HG03064 (cell line): ENCODE data around the gene HYDIN.
"Not testable (repeated sequence)": the region's sequence is repeated elsewhere in the genome, so short reads cannot be mapped to it uniquely, and the experiment has no call there.

Source experiments
- ATAC-seq: cut with Tn5 transposase; IDR thresholded peaks from one replicate; pipeline ENCODE4 v1.9.1; 2021; ENCODE audit warnings: low read depth; ENCODE audit not compliant: unreplicated experiment

The HYDIN gene

DNA sequence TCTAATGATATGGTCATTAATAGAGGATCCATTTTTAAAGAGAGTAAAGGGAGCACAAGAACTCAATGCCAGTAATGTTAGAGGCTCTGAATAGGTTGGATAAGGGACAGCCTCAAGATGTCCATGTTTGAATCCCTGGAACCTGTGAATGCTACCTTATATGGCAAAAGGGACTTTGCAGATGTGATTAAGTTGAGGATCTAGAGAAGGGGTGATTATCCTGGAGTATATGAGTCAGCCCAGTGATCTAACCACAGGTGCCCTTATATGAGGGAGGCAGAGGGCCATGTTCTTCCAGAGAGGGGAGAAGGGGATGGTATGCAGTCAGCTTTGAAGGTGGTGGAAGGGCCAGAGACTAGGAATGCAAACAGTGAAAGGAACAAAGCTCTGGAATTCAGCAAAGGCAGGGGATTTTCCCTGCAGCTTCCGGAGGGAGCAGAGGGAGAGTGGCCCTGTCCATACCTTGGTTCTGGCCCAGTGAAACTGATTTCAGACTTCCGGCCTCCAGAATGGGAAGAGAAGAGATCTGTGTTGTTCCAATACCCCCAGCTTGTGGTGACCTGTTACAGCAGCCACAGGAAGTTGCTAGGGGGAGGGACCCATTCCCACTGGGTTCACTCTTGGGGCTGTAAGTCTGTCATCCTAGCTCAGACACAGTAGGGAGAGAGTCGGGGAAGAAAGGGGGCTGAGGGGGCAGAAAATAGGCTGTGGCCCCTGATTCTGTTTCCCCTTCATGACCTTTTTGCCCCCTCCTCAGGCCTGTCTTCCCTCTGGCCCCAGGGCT lies 220.9 kb downstream of the HYDIN start:
- not testable (repeated sequence) for ATAC-seq

DNA sequence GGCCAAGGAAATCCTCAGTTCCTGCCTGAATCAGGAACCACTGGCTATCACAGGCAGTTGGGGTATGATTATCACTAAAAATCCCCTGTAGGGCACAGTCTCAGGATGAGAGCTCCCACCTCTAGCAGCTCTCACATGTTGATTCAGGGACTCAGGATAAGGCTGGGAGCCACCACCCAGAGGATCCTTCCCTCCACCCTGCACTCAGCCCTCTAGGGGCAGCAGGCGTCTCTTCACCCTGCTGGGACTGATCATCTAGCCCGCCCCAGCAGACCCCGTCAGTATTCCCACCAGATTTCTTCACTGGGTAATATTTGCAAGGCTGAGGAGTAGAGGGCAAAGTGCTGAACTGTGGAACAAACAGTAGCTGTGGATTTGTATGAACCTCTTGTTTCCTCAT lies 224.0 kb downstream of the HYDIN start:
- ATAC-seq = not testable (repeated sequence)

- not testable (repeated sequence) for ATAC-seq
Observed at GRCh38 chr16:70999735-71000134, 230.8 kb downstream of the HYDIN start.

DNA sequence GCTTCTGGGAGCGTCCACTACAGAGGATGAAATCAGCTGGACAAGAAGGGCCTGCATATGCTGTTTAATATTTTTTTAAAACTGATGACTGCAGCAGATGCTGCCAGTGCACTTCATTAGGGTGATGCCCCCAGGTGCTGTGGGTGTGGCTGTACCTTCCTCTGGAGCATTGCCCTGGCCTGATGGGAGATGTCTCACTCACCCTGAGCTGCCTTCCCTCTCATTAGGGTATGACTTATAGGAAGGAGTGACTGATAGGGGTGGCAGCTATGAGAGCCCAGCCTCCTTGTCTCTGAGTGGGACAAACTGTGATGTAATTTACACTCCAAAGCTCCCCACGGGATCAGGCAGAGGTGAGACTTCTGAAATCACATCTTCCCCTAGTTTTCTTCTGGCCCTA lies 234.7 kb downstream of the HYDIN start:
- not testable (repeated sequence) for ATAC-seq

DNA sequence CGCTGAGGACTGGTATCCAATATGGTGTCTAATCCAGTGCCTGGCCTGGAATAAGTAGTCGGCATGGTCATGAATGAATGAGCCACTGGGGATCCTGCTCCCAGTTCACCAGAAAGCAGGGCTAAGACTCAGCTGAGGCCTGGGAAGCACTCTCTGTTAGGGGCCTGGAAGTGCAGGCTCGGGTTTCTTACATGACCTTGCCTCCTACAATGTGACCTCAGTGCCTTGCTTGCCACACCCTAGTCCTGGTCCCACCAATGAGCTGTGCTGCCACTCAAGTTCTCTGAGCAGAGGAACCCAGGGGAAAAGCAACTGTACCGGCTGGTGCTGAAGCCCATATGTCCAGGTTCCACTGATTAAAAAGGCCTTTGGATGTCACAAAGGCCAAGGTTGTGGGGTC lies 238.0 kb downstream of the HYDIN start:
- not testable (repeated sequence) for ATAC-seq

- ATAC-seq = not testable (repeated sequence)
Observed at GRCh38 chr16:70987019-70987715, 243.4 kb downstream of the HYDIN start.

- ATAC-seq = not testable (repeated sequence)
Observed at GRCh38 chr16:70984675-70985074, 245.8 kb downstream of the HYDIN start.

- ATAC-seq = not testable (repeated sequence)
Observed at GRCh38 chr16:70968332-70968731, 262.2 kb downstream of the HYDIN start.

GRCh38 chr16:70960169-70960568 lies 270.4 kb downstream of the HYDIN start:
- ATAC-seq = not testable (repeated sequence)

DNA sequence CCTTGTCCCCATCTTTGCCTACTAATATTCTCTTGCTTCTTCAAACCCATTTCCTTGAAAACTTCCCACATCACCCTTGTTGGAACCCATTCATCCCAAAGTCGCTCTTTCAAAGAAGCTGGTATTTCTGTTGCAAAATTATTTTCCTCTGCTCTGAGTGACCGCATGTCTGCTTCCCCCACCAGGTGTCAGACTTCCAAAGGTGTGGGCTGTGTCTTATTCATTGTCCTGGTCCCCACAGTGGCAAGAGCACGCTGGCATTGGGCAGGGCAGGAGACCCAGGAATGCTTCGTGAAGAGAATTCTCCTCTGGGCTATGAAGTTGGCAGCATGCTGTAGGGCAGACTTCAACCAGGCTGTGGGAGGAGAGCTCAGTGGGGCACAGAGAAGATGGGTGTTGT lies 275.6 kb downstream of the HYDIN start:
- ATAC-seq = not testable (repeated sequence)

DNA sequence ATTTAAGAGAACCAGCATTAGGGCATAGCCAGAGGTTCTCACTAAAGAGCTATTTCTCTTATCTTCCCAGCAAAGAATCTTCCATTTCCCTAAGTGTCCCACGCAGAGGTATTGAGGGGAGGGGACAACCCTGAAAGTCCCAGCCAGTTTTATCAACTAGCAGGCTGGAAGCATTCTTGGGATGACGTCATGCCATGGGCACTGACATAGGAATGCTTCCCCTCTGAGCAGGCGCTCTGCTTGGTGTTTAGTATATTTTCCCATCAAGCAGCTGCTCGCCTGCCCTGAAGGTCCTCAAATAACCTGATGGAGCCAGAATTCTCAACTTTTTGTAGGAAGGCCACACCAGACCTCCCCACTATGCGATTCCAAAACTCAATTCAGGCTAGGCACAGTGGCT lies 276.7 kb downstream of the HYDIN start:
- not testable (repeated sequence) for ATAC-seq

- not testable (repeated sequence) for ATAC-seq
Observed at GRCh38 chr16:70943551-70943950, 287.0 kb downstream of the HYDIN start.

GRCh38 chr16:70939690-70940359 lies 290.7 kb downstream of the HYDIN start:
- ATAC-seq = not testable (repeated sequence)

DNA sequence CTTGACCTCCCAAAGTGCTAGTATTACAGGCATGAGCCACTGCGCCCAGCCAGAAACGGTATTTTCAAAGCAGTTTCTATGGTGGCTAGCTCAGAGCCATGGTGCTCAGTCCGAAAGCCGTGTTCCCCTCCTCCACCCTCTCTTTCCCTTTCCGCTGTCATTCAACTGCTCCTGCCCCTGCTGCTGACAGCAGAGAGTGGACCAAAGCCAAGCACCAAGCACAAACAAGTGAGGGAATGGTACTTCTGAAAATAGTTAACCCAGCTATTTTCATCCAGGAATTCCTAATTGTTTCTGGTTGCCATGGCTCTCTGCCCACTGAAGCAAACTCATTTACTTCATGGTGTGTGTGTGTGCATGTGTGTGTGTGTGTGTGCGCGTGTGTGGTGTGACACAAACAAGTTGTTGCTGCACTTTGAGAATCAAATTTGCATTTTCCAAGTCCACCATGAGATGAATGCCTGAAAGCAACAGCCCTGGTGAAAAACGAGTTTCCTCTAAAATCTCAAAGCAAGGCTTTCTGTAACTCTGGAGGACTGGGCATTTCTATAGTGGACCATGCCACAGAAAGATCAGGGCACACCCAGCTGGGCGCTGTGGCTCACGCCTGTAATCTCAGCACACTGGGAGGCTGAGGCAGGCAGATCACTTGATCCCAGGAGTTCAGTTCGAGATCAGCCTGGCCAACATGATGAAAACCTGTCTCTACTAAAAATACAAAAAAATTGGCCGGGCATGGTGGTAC lies 293.6 kb downstream of the HYDIN start:
- ATAC-seq = not testable (repeated sequence)

- not testable (repeated sequence) for ATAC-seq
Observed at GRCh38 chr16:70935325-70935724, 295.2 kb downstream of the HYDIN start.

- ATAC-seq = not testable (repeated sequence)
Observed at GRCh38 chr16:70933746-70934145, 296.8 kb downstream of the HYDIN start.

- not testable (repeated sequence) for ATAC-seq
Observed at GRCh38 chr16:70930757-70931156, 299.8 kb downstream of the HYDIN start.

- not testable (repeated sequence) for ATAC-seq
Observed at GRCh38 chr16:70922164-70922563, 308.4 kb downstream of the HYDIN start.

- ATAC-seq = not testable (repeated sequence)
Observed at GRCh38 chr16:70920661-70921060, 309.9 kb downstream of the HYDIN start.

DNA sequence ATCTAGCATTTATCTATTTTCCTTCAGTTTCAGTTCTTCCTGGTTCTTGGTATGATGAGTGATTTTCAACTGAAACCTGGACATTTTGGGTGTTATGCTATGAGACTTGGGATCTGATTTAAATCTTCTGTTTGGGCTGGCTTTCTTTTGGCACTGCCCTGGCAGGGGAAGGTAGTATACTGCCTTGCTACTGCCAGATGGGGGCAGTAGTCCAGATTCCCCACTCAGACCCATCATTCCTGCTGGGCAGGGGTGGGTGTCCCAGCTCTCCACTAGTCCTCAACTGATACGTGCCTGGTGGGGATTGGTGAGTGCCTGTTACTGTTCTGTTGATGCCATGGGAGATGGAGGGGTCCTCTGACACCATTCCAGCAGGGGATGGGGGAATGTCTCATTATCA lies 342.3 kb downstream of the HYDIN start:
- ATAC-seq = not testable (repeated sequence)
